ENCODE results near the gene TCF25. TPM values are rescaled to one million over a fixed set of nuclear protein-coding genes. Genes with fewer than 3 reads are reported as not detected.
A peak's percentile ranks its signal among the peaks of the same experiment; 100 is the strongest.

The TCF25 gene
- total RNA-seq, 1 experiment from 2014 or later, result 196 TPM

GRCh38 chr16:89890886-89891657, 17.7 kb downstream of the TCF25 start:
- Histone ChIP-seq H3K36me3 (ENCODE audit: control insufficient read depth, insufficient read depth, low read length) (peaks cover 11% of the 10 kb centered on the region), H3K4me1 (no peaks in the 10 kb centered on the region), H3K4me3 (ENCODE audit: low read depth, low read length) (no peak overlapping the region), H3K27me3 (replicated peaks; ENCODE audit: control insufficient read depth, insufficient read depth, low read length) (no peaks in the 10 kb centered on the region), H3K9me3 (no peaks in the 10 kb centered on the region)
- intact Hi-C loops (cut with micrococcal nuclease; ENCODE audit: unreplicated experiment), result no loop called here
- H3K36me3 Mint-ChIP-seq (ENCODE audit: insufficient read depth, unreplicated experiment), result peaks cover 88% of the 10 kb centered on the region
- no peaks in the 10 kb centered on the region for H3K4me1 Mint-ChIP-seq (ENCODE audit: low read depth, unreplicated experiment)
- CTCF ChIA-PET, result no interaction called here
- TF ChIP-seq CTCF (IDR thresholded peaks at IDR 0.05; ENCODE audit: insufficient read depth in 1 of 2, low read depth in 1 of 2, low read length in 1 of 2, severe bottlenecking in 1 of 2, unreplicated experiment in 1 of 2), result no peak
- BruUV-seq (replicated peaks), result no TSS peak
- no peak overlapping the region for H3K27ac Mint-ChIP-seq (ENCODE audit: unreplicated experiment)
- H3K9me3 Mint-ChIP-seq (ENCODE audit: unreplicated experiment), result no peaks in the 10 kb centered on the region
- POLR2A ChIA-PET, result no interaction called here
- H3K27me3 Mint-ChIP-seq (ENCODE audit: insufficient read depth, unreplicated experiment), result no peaks in the 10 kb centered on the region
- H3K4me3 Mint-ChIP-seq (ENCODE audit: unreplicated experiment), result no peak overlapping the region
- DNase-seq, result no peak

GRCh38 chr16:89892055-89892630, 18.8 kb downstream of the TCF25 start:
- Mint-ChIP-seq H3K9me3 (ENCODE audit: unreplicated experiment) (no peaks in the 10 kb centered on the region), H3K4me3 (ENCODE audit: unreplicated experiment) (no peak overlapping the region), H3K27me3 (ENCODE audit: insufficient read depth, unreplicated experiment) (no peaks in the 10 kb centered on the region), H3K27ac (ENCODE audit: unreplicated experiment) (no peak overlapping the region), H3K36me3 (ENCODE audit: insufficient read depth, unreplicated experiment) (peaks cover 84% of the 10 kb centered on the region), H3K4me1 (ENCODE audit: low read depth, unreplicated experiment) (no peaks in the 10 kb centered on the region)
- Histone ChIP-seq H3K27me3 (replicated peaks; ENCODE audit: control insufficient read depth, insufficient read depth, low read length) (no peaks in the 10 kb centered on the region), H3K36me3 (ENCODE audit: control insufficient read depth, insufficient read depth, low read length) (peaks cover 11% of the 10 kb centered on the region), H3K9me3 (no peaks in the 10 kb centered on the region), H3K4me1 (no peaks in the 10 kb centered on the region), H3K4me3 (ENCODE audit: low read depth, low read length) (no peak overlapping the region)
- peak in 1 of 2 experiments; percentile 23 for DNase-seq
- TF ChIP-seq CTCF (IDR thresholded peaks at IDR 0.05; ENCODE audit: insufficient read depth in 1 of 2, low read depth in 1 of 2, low read length in 1 of 2, severe bottlenecking in 1 of 2, unreplicated experiment in 1 of 2), result no peak
- ChIA-PET POLR2A (interaction anchor here (0.6 kb wide), 1 partner anchor 129 kb away, joined by 4 read pairs; no protein-coding TSS in a partner anchor), CTCF (no interaction called here)
- intact Hi-C loops (cut with micrococcal nuclease; ENCODE audit: unreplicated experiment), result no loop called here
- no TSS peak for BruUV-seq (replicated peaks)

GRCh38 chr16:89892635-89893034, 19.2 kb downstream of the TCF25 start:
- Mint-ChIP-seq H3K36me3 (ENCODE audit: insufficient read depth, unreplicated experiment) (peaks cover 84% of the 10 kb centered on the region), H3K4me3 (ENCODE audit: unreplicated experiment) (no peak overlapping the region), H3K27me3 (ENCODE audit: insufficient read depth, unreplicated experiment) (no peaks in the 10 kb centered on the region), H3K9me3 (ENCODE audit: unreplicated experiment) (no peaks in the 10 kb centered on the region), H3K4me1 (ENCODE audit: low read depth, unreplicated experiment) (no peaks in the 10 kb centered on the region), H3K27ac (ENCODE audit: unreplicated experiment) (no peak overlapping the region)
- no peak for TF ChIP-seq CTCF (IDR thresholded peaks at IDR 0.05; ENCODE audit: insufficient read depth in 1 of 2, low read depth in 1 of 2, low read length in 1 of 2, severe bottlenecking in 1 of 2, unreplicated experiment in 1 of 2)
- BruUV-seq (replicated peaks), result TSS peak; percentile 9
- no peaks in the 10 kb centered on the region for H3K9me3 ChIP-seq
- ChIA-PET POLR2A (interaction anchor here (0.6 kb wide), 1 partner anchor 128 kb away, joined by 4 read pairs; no protein-coding TSS in a partner anchor), CTCF (no interaction called here)
- H3K4me1 ChIP-seq, result no peaks in the 10 kb centered on the region
- no peaks in the 10 kb centered on the region for H3K27me3 ChIP-seq (replicated peaks; ENCODE audit: control insufficient read depth, insufficient read depth, low read length)
- intact Hi-C loops (cut with micrococcal nuclease; ENCODE audit: unreplicated experiment), result no loop called here
- DNase-seq, result no peak
- peaks cover 10% of the 10 kb centered on the region for H3K36me3 ChIP-seq (ENCODE audit: control insufficient read depth, insufficient read depth, low read length)
- no peak overlapping the region for H3K4me3 ChIP-seq (ENCODE audit: low read depth, low read length)

Measured in Caco-2 (cell line).